Endothelial cell (in vitro differentiated cells): Measurements from ENCODE around the gene DDHD1. TPM values are rescaled to one million over a fixed set of nuclear protein-coding genes. Genes with fewer than 3 reads are reported as not detected.
A peak's percentile ranks its signal among the peaks of the same experiment; 100 is the strongest.

Source experiments
- DNase-seq: peaks from one replicate; pipeline ENCODE4 v3.0.0; 2021; ENCODE audit warnings: low spot score
- H3K27ac Mint-ChIP-seq: one replicate; pipeline ENCODE4 v1.8.0; 2021; ENCODE audit warnings: mixed read lengths, inconsistent platforms; ENCODE audit not compliant: unreplicated experiment
- H3K27me3 Mint-ChIP-seq: one replicate; pipeline ENCODE4 v1.8.0; 2021; ENCODE audit warnings: mild to moderate bottlenecking, moderate library complexity, mixed read lengths, inconsistent platforms; ENCODE audit not compliant: unreplicated experiment
- H3K36me3 Mint-ChIP-seq: one replicate; pipeline ENCODE4 v1.8.0; 2021; ENCODE audit warnings: mild to moderate bottlenecking, low read depth, mixed read lengths, inconsistent platforms; ENCODE audit not compliant: unreplicated experiment
- H3K4me1 Mint-ChIP-seq: one replicate; pipeline ENCODE4 v1.8.0; 2021; ENCODE audit warnings: mild to moderate bottlenecking, mixed read lengths, inconsistent platforms; ENCODE audit not compliant: unreplicated experiment
- H3K4me3 Mint-ChIP-seq: one replicate; pipeline ENCODE4 v1.8.0; 2021; ENCODE audit warnings: mild to moderate bottlenecking, mixed read lengths, inconsistent platforms; ENCODE audit not compliant: unreplicated experiment
- H3K9me3 Mint-ChIP-seq: one replicate; pipeline ENCODE4 v1.8.0; 2021; ENCODE audit warnings: mixed read lengths, inconsistent platforms; ENCODE audit not compliant: unreplicated experiment
- CTCF ChIP-seq: fragments of 200-600 bp; sonication (generic); IDR thresholded peaks from one replicate; pipeline ENCODE4 v1.5.0; 2021; ENCODE audit warnings: antibody characterized with exemption; ENCODE audit not compliant: unreplicated experiment
- total RNA-seq: library from RNA; stranded (reverse); fragmentation: NEBNext Ultra II Directional; extraction: Animal tissue kit (Norgen Biotek cat#: 25700); gene quantifications from one replicate; pipeline ENCODE4 v1.2.1, GENCODE V29; 2021; ENCODE audit not compliant: unreplicated experiment

DDHD1 gene
- total RNA-seq, 1 donor from 2014 or later: 4.1 TPM

DNA sequence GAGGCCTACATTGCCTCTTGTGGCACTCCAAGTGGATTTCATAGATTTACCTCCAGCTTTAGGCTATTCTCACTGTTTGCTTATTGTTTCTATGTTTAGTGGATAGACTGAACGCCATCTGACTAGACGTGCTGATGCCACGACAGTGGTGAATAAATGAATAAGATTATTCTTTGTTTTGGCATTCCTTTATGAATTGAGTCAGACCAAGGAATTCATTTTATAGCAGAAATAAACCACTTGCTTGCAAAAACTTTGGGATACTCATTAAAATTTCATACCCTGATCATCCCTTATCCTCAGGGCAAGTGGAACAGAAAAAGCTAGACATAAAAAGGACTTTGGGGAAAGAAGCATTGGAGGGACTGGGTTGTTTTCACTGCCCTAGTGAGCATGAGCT lies 130.5 kb downstream of the DDHD1 start:
- peaks cover 12% of the 10 kb centered on the region for H3K4me1 Mint-ChIP-seq

DNA sequence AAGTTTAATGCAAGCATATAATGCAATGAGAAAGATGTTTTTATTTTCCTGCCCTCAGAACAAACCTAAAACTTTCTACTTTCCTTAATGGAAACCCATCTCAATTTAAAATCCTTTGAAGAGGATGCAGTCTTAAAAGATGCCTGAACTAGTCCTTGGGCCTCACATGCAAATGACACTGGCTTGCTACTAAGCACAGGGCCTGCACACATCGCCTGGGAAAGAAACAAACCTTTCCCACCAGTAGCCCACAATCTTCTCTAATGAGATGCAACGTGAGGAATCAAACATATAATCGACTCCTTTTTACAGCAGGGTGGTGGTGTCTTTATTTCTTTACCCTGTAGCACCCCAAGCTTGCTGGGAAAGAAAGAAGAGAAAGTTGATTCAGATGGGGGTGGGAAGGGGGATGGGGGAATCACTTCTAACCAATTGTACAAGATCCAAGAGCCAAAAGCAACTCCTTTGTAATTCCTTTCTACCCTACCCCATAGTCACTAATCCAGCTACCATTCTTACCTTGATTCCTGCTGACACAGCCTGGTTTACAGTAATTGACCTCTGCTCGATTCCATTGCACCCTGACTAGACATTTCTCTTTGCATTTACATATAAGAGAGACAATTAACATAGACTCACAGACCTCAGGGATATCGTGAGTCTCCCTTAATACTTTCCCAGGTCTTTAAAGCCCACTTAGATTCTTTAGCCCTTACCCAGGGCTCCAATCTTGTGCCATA lies 132.8 kb downstream of the DDHD1 start:
- H3K36me3 Mint-ChIP-seq: no peaks in the 10 kb centered on the region
- peaks cover 7% of the 10 kb centered on the region for H3K4me1 Mint-ChIP-seq
- H3K4me3 Mint-ChIP-seq: no peak overlapping the region
- H3K27me3 Mint-ChIP-seq: peaks cover 2% of the 10 kb centered on the region
- no peak overlapping the region for H3K27ac Mint-ChIP-seq
- no peak for DNase-seq
- no peaks in the 10 kb centered on the region for H3K9me3 Mint-ChIP-seq
- no peak for TF ChIP-seq CTCF

More for the DNA sequence above, 130.5 kb downstream of the DDHD1 start:
- Mint-ChIP-seq H3K27me3 (no peaks in the 10 kb centered on the region), H3K27ac (no peak overlapping the region), H3K9me3 (no peaks in the 10 kb centered on the region), H3K4me3 (no peak overlapping the region), H3K36me3 (no peaks in the 10 kb centered on the region)
- DNase-seq: no peak
- no peak for TF ChIP-seq CTCF

DNA sequence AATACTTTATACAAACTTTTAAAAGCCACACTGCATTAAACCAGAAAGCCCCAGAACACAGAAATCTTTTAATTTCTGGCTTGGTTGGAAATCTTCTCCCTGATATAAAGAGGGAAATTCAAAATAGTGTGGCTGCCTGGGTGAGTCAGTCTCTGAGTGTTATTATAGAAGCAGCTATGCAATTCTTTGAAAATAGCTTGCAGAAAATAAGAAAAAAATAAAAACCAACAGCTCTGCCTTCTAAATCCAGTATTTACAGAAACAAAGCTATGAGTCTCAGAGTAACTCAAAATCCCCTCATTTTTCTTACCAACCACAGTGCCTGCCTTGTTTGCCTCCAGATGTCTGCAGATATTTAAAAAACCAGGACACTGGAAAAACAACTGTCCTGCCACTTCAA lies 133.7 kb downstream of the DDHD1 start:
- H3K27ac Mint-ChIP-seq: no peak overlapping the region
- peaks cover 7% of the 10 kb centered on the region for H3K4me1 Mint-ChIP-seq
- peaks cover 2% of the 10 kb centered on the region for H3K27me3 Mint-ChIP-seq
- TF ChIP-seq CTCF: no peak
- H3K4me3 Mint-ChIP-seq: no peak overlapping the region
- H3K36me3 Mint-ChIP-seq: no peaks in the 10 kb centered on the region
- no peak for DNase-seq
- H3K9me3 Mint-ChIP-seq: no peaks in the 10 kb centered on the region

DNA sequence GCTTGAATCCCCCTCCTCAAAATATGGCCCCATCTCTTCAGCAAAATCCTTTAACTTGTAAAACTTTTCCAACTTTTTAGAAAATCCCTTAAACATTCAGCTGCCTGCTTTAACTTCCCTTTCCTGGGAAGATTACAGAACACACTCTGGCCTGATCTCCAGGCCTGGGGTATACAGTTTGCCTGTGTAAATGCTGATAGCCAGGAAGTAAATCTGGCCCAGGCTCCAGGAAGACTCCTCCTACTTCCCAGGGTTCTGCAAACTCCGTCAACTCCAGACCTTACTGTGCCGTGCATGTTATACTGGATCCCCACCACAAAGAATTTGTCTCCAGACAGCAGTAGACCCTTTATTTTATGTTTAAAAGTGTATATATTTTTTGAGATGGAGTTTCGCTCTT lies 135.3 kb downstream of the DDHD1 start:
- TF ChIP-seq CTCF: no peak
- Mint-ChIP-seq H3K27ac (peak overlapping the region; percentile 55), H3K4me3 (no peak overlapping the region), H3K27me3 (peaks cover 2% of the 10 kb centered on the region), H3K4me1 (peaks cover 7% of the 10 kb centered on the region), H3K9me3 (no peaks in the 10 kb centered on the region), H3K36me3 (no peaks in the 10 kb centered on the region)
- no peak for DNase-seq

- H3K27ac Mint-ChIP-seq: no peak overlapping the region
- H3K4me1 Mint-ChIP-seq: peaks cover 7% of the 10 kb centered on the region
- no peak overlapping the region for H3K4me3 Mint-ChIP-seq
- H3K27me3 Mint-ChIP-seq: peaks cover 2% of the 10 kb centered on the region
- H3K36me3 Mint-ChIP-seq: no peaks in the 10 kb centered on the region
- no peak for TF ChIP-seq CTCF
- DNase-seq: no peak
- H3K9me3 Mint-ChIP-seq: no peaks in the 10 kb centered on the region
Measured at GRCh38 chr14:53016919-53017318, 136.2 kb downstream of the DDHD1 start.
